HepG2 (cell line): ENCODE results near the gene CNBD2. TPM values are rescaled to one million over a fixed set of nuclear protein-coding genes. Genes with fewer than 3 reads are reported as not detected.
A peak's percentile ranks its signal among the peaks of the same experiment; 100 is the strongest.

ENCODE experiments used
- ELF1 ChIP-seq: sonication (generic); formaldehyde crosslinking; IDR thresholded peaks from 2 replicates; pipeline ENCODE4 v1.4.0; 2020; ENCODE audit warnings: missing genetic modification reagents
- ETV5 ChIP-seq: IDR thresholded peaks from 2 replicates; pipeline ENCODE4 v1.6.1; 2018; ENCODE audit warnings: missing biosample characterization, missing genetic modification reagents, inconsistent platforms, borderline replicate concordance
- HOXA5 ChIP-seq: sonication (generic); formaldehyde crosslinking; IDR thresholded peaks from 2 replicates; pipeline ENCODE4 v1.4.0; 2020; ENCODE audit warnings: missing genetic modification reagents
- KDM1A ChIP-seq: IDR thresholded peaks from 2 replicates; pipeline ENCODE4 v1.6.1; 2016; ENCODE audit warnings: missing compliant biosample characterization
- MEIS1 ChIP-seq: sonication (generic); formaldehyde crosslinking; IDR thresholded peaks from 2 replicates; pipeline ENCODE4 v1.9.0; 2021; ENCODE audit warnings: mild to moderate bottlenecking, missing genetic modification reagents, moderate library complexity, borderline replicate concordance
- NR1H2 ChIP-seq: sonication (generic); formaldehyde crosslinking; IDR thresholded peaks from 2 replicates; pipeline ENCODE4 v1.8.1; 2022; ENCODE audit warnings: low read depth, missing genetic modification reagents, borderline replicate concordance
- PAF1 ChIP-seq: IDR thresholded peaks from 2 replicates; pipeline ENCODE4 v1.6.1; 2016; ENCODE audit warnings: missing genetic modification reagents, missing compliant biosample characterization
- PHF21A ChIP-seq: sonication (generic); formaldehyde crosslinking; IDR thresholded peaks from 2 replicates; pipeline ENCODE4 v1.5.0; 2020; ENCODE audit warnings: mild to moderate bottlenecking, missing genetic modification reagents
- SAFB2 ChIP-seq: sonication (generic); formaldehyde crosslinking; IDR thresholded peaks from 2 replicates; pipeline ENCODE4 v1.5.1; 2020; ENCODE audit warnings: missing genetic modification reagents, low read depth, mild to moderate bottlenecking, borderline replicate concordance
- ZFP37 ChIP-seq: sonication (generic); formaldehyde crosslinking; IDR thresholded peaks from 2 replicates; pipeline ENCODE4 v1.4.0; 2020; ENCODE audit warnings: missing genetic modification reagents, borderline replicate concordance
- ZKSCAN1 ChIP-seq: fragments of 150-350 bp; IDR thresholded peaks from 2 replicates; pipeline ENCODE4 v1.6.1; 2014; ENCODE audit warnings: low read length
- ZNF121 ChIP-seq: sonication (generic); formaldehyde crosslinking; IDR thresholded peaks from 2 replicates; pipeline ENCODE4 v1.5.0; 2020; ENCODE audit warnings: mild to moderate bottlenecking, missing genetic modification reagents
- ZNF382 ChIP-seq: sonication (generic); formaldehyde crosslinking; IDR thresholded peaks from 2 replicates; pipeline ENCODE4 v1.5.0; 2020; ENCODE audit warnings: missing genetic modification reagents, mild to moderate bottlenecking, borderline replicate concordance
- ZNF577 ChIP-seq: sonication (generic); formaldehyde crosslinking; IDR thresholded peaks from 2 replicates; pipeline ENCODE4 v1.4.0; 2020; ENCODE audit warnings: mild to moderate bottlenecking, low read depth, missing genetic modification reagents, borderline replicate concordance
- ZNF747 ChIP-seq: sonication (generic); formaldehyde crosslinking; IDR thresholded peaks from 2 replicates; pipeline ENCODE4 v1.8.1; 2023; ENCODE audit warnings: missing genetic modification reagents, mild to moderate bottlenecking, borderline replicate concordance
- ZNF841 ChIP-seq: sonication (generic); formaldehyde crosslinking; IDR thresholded peaks from 2 replicates; pipeline ENCODE4 v1.8.1; 2023; ENCODE audit warnings: missing genetic modification reagents, borderline replicate concordance
- polyA plus RNA-seq, 8 experiments: library from polyadenylated mRNA; depleted of rRNA in 3 of 8; stranded (reverse) in 7 of 8; unstranded in 1 of 8; fragments of >200 nt; fragmentation: Illumina TruSeq in 4 of 8; extraction: Trizol in 4 of 8; gene quantifications; 2 replicates each; pipeline versions ENCODE4 v1.2.1 to v1.2.3, GENCODE V29; 2011 to 2016; ENCODE audit warnings: low read depth in 4 of 8, missing spikeins in 1 of 8, mixed read lengths in 1 of 8; ENCODE audit not compliant: insufficient read depth in 1 of 8
- total RNA-seq, 5 experiments: library from RNA; depleted of rRNA; stranded (reverse); fragments of >200 nt; fragmentation: Illumina TruSeq; extraction: Trizol; gene quantifications; 2 replicates each; pipeline ENCODE4 v1.2.3, GENCODE V29; 2016; ENCODE audit warnings: low read depth in 1 of 5
- TF ChIP-seq, protein P1 (sequence below): sonication (generic); formaldehyde crosslinking; conservative IDR thresholded peaks from 2 replicates; pipeline ENCODE4 v1.4.0; 2020; ENCODE audit warnings: mild to moderate bottlenecking, missing genetic modification reagents, moderate library complexity
- TF ChIP-seq, protein P2 (sequence below): sonication (generic); formaldehyde crosslinking; IDR thresholded peaks from 2 replicates; pipeline ENCODE4 v1.8.0; 2022; ENCODE audit warnings: missing genetic modification reagents, mild to moderate bottlenecking, moderate library complexity, borderline replicate concordance
- TF ChIP-seq, protein P3 (sequence below): IDR thresholded peaks from 2 replicates; pipeline ENCODE4 v1.6.1; 2012; ENCODE audit warnings: low read depth, low read length, improper control_type of control experiment
- TF ChIP-seq, protein P4 (sequence below): sonication (generic); formaldehyde crosslinking; conservative IDR thresholded peaks from 2 replicates; pipeline ENCODE4 v1.5.0; 2020; ENCODE audit warnings: missing genetic modification reagents

The CNBD2 gene
- total and polyA plus RNA-seq, 2 of the 13 experiments (the other 11 are each of a cell fraction or from before 2014, with no cell fraction given): 12.4 to 22.8 TPM

DNA sequence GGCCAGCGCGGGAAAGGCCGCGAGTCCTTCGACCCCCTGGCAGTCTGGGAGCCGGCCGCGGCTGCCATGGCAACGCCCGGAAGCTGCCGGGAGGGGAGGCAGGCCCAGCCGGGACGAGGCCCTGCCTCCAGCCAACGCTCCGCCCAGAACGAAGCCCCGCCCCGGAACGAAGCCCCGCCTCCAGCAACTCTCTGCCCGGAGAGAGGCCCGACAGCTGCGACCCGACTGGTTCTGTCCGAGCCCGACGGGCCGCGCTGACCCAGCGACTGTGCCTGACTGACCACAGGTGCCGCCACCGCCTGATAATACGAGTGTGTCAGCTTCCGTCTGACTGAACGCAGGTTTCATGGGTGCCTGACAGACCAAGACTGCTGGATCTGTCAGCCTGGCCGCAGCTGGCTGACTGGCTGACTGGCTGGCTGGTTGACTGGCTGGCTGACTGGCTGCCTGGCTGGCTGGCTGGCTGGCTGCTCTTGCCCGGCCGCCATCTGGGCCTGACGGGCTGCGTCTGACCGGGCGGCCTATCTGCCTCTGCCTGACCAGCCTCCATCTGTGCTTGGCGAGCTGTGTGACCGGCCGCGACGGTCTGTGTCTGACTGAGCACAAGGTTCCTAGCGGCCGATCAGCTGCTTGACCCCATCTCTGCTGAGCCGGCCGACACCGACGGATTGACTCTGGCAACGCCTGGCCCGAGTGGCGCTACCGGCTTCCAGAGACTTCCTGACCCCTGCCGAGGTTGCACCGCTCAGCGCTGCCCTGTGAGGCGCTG lies 96.5 kb downstream of the CNBD2 start (continued):
- TF ChIP-seq ETV5 (CRISPR knock-in tag) (peak; percentile 54; the same call in 1 of the 2 replicates), ZNF747 (CRISPR knock-in tag) (peak; percentile 90), ZNF841 (CRISPR knock-in tag) (no peak), NR1H2 (peak; percentile 52; the same call in 1 of the 2 replicates), ZFP37 (CRISPR knock-in tag) (no peak), MEIS1 (CRISPR knock-in tag) (peak; percentile 61; the same call in 1 of the 2 replicates), ZNF577 (CRISPR knock-in tag) (no peak), ZKSCAN1 (no peak), ZNF121 (CRISPR knock-in tag) (no peak), PAF1 (no peak), KDM1A (CRISPR knock-in tag) (no peak), HOXA5 (CRISPR knock-in tag) (0 out of 2 replicates have a peak, but pooled peaks have one; percentile 75), SAFB2 (CRISPR knock-in tag) (peak; percentile 29; the same call in 1 of the 2 replicates), ELF1 (CRISPR knock-in tag) (peak; percentile 39; the same call in 1 of the 2 replicates), ZNF382 (CRISPR knock-in tag) (no peak), PHF21A (CRISPR knock-in tag) (no peak; the same call in 1 of the 2 replicates)
- TF ChIP-seq, protein P1, sequence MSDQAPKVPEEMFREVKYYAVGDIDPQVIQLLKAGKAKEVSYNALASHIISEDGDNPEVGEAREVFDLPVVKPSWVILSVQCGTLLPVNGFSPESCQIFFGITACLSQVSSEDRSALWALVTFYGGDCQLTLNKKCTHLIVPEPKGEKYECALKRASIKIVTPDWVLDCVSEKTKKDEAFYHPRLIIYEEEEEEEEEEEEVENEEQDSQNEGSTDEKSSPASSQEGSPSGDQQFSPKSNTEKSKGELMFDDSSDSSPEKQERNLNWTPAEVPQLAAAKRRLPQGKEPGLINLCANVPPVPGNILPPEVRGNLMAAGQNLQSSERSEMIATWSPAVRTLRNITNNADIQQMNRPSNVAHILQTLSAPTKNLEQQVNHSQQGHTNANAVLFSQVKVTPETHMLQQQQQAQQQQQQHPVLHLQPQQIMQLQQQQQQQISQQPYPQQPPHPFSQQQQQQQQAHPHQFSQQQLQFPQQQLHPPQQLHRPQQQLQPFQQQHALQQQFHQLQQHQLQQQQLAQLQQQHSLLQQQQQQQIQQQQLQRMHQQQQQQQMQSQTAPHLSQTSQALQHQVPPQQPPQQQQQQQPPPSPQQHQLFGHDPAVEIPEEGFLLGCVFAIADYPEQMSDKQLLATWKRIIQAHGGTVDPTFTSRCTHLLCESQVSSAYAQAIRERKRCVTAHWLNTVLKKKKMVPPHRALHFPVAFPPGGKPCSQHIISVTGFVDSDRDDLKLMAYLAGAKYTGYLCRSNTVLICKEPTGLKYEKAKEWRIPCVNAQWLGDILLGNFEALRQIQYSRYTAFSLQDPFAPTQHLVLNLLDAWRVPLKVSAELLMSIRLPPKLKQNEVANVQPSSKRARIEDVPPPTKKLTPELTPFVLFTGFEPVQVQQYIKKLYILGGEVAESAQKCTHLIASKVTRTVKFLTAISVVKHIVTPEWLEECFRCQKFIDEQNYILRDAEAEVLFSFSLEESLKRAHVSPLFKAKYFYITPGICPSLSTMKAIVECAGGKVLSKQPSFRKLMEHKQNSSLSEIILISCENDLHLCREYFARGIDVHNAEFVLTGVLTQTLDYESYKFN (CRISPR knock-in tag): peak; percentile 37
- TF ChIP-seq, protein P2, sequence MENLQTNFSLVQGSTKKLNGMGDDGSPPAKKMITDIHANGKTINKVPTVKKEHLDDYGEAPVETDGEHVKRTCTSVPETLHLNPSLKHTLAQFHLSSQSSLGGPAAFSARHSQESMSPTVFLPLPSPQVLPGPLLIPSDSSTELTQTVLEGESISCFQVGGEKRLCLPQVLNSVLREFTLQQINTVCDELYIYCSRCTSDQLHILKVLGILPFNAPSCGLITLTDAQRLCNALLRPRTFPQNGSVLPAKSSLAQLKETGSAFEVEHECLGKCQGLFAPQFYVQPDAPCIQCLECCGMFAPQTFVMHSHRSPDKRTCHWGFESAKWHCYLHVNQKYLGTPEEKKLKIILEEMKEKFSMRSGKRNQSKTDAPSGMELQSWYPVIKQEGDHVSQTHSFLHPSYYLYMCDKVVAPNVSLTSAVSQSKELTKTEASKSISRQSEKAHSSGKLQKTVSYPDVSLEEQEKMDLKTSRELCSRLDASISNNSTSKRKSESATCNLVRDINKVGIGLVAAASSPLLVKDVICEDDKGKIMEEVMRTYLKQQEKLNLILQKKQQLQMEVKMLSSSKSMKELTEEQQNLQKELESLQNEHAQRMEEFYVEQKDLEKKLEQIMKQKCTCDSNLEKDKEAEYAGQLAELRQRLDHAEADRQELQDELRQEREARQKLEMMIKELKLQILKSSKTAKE: no peak; the same call in 1 of the 2 replicates
- TF ChIP-seq, protein P3, sequence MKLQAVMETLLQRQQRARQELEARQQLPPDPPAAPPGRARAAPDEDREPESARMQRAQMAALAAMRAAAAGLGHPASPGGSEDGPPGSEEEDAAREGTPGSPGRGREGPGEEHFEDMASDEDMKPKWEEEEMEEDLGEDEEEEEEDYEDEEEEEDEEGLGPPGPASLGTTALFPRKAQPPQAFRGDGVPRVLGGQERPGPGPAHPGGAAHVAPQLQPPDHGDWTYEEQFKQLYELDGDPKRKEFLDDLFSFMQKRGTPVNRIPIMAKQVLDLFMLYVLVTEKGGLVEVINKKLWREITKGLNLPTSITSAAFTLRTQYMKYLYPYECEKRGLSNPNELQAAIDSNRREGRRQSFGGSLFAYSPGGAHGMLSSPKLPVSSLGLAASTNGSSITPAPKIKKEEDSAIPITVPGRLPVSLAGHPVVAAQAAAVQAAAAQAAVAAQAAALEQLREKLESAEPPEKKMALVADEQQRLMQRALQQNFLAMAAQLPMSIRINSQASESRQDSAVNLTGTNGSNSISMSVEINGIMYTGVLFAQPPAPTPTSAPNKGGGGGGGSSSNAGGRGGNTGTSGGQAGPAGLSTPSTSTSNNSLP: no peak
- TF ChIP-seq, protein P4, sequence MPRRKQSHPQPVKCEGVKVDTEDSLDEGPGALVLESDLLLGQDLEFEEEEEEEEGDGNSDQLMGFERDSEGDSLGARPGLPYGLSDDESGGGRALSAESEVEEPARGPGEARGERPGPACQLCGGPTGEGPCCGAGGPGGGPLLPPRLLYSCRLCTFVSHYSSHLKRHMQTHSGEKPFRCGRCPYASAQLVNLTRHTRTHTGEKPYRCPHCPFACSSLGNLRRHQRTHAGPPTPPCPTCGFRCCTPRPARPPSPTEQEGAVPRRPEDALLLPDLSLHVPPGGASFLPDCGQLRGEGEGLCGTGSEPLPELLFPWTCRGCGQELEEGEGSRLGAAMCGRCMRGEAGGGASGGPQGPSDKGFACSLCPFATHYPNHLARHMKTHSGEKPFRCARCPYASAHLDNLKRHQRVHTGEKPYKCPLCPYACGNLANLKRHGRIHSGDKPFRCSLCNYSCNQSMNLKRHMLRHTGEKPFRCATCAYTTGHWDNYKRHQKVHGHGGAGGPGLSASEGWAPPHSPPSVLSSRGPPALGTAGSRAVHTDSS (CRISPR knock-in tag): no peak
